Ovary (tissue), 3 donors: ENCODE measurements around the gene EFHD2.

Experiments used
- EP300 ChIP-seq: sonication (generic); formaldehyde crosslinking; IDR thresholded peaks from one replicate; pipeline ENCODE4 v1.6.1; 2017; ENCODE audit warnings: antibody characterized with exemption
- POLR2A ChIP-seq: fragments of 450-650 bp; IDR thresholded peaks from one replicate; pipeline ENCODE4 v1.6.1; 2017; ENCODE audit warnings: antibody characterized with exemption, mild to moderate bottlenecking, moderate library complexity
- TF ChIP-seq, protein P1 (sequence below), 3 donors: fragments of 450-650 bp in 2 of 3; fragments of 200-600 bp in 1 of 3; IDR thresholded peaks; one replicate each; pipeline versions ENCODE4 v1.5.1 to v1.8.0; 2016 to 2022; ENCODE audit warnings: antibody characterized with exemption in 3 of 3, mild to moderate bottlenecking in 1 of 3
- donor health status: DM: no; HTN: no; CAD: no.

DNA sequence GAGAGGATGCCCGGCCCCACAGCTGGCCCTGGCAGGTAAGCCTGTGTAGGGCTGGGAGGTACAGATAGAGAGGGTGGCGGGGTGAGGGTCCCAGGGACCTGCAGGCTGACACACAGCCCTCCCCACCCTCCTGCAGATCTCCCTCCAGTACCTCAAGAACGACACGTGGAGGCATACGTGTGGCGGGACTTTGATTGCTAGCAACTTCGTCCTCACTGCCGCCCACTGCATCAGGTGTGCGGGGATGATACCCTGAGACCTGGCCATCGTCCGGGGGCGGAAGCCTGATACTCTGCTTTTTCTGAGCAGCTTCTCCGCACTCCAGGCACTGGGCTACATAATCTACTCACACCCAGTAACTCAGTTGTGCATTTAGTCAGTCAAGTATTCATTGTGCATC is 30.7 kb downstream of the EFHD2 start:
- TF ChIP-seq POLR2A (no peak), EP300 (no peak)
- TF ChIP-seq, protein P1, sequence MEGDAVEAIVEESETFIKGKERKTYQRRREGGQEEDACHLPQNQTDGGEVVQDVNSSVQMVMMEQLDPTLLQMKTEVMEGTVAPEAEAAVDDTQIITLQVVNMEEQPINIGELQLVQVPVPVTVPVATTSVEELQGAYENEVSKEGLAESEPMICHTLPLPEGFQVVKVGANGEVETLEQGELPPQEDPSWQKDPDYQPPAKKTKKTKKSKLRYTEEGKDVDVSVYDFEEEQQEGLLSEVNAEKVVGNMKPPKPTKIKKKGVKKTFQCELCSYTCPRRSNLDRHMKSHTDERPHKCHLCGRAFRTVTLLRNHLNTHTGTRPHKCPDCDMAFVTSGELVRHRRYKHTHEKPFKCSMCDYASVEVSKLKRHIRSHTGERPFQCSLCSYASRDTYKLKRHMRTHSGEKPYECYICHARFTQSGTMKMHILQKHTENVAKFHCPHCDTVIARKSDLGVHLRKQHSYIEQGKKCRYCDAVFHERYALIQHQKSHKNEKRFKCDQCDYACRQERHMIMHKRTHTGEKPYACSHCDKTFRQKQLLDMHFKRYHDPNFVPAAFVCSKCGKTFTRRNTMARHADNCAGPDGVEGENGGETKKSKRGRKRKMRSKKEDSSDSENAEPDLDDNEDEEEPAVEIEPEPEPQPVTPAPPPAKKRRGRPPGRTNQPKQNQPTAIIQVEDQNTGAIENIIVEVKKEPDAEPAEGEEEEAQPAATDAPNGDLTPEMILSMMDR (IDR thresholded peaks at IDR 0.05) = no peak
